T-helper 17 cell (primary cell): ENCODE measurements around the gene ADA. TPM values are rescaled to one million over a fixed set of nuclear protein-coding genes. Genes with fewer than 3 reads are reported as not detected.
"Not testable (repeated sequence)": the region's sequence is repeated elsewhere in the genome, so short reads cannot be mapped to it uniquely, and the experiment has no call there.

ENCODE experiments used
- ATAC-seq: fragments of 150-1000 bp; cut with Tn5 transposase; 2 replicates; pipeline ENCODE4 v1.10.0; 2021; ENCODE audit warnings: mild to moderate bottlenecking, moderate library complexity
- DNase-seq, 3 donors: peaks; one replicate each; pipeline versions ENCODE4 v3.0.0 to v3.0.0-alpha.2; 2020 to 2021
- H3K9me3 ChIP-seq: one replicate; pipeline ENCODE4 v1.7.0; 2013; ENCODE audit warnings: low read length, mild to moderate bottlenecking; ENCODE audit not compliant: control insufficient read depth, poor library complexity, severe bottlenecking
- H3K27ac Mint-ChIP-seq: one replicate; pipeline ENCODE4 v1.8.0; 2022; ENCODE audit warnings: mild to moderate bottlenecking, moderate library complexity, mixed read lengths
- H3K27me3 Mint-ChIP-seq: one replicate; pipeline ENCODE4 v1.8.0; 2022; ENCODE audit warnings: mixed read lengths
- H3K36me3 Mint-ChIP-seq: one replicate; pipeline ENCODE4 v1.8.0; 2022; ENCODE audit warnings: low read depth, mixed read lengths
- H3K4me1 Mint-ChIP-seq: one replicate; pipeline ENCODE4 v1.8.0; 2022; ENCODE audit warnings: mild to moderate bottlenecking, mixed read lengths
- H3K4me3 Mint-ChIP-seq: one replicate; pipeline ENCODE4 v1.8.0; 2022; ENCODE audit warnings: mild to moderate bottlenecking, moderate library complexity, mixed read lengths
- total RNA-seq, 4 donors: library from RNA in 2 of 4; stranded (reverse) in 2 of 4; gene quantifications; one replicate each; pipeline ENCODE4 v1.2.3 and lab custom pipeline; 2022 to 2026

ADA gene
- total RNA-seq (10 to 100 TPM; 36.0 to 36.1 TPM), total RNA-seq (lab: John Stamatoyannopoulos, UW) (33.5 to 41.9 reads per million in 2 donors)

GRCh38 chr20:44651684-44652423 lies at the start of gene ADA:
Gene ADA (minus strand): TSS chr20:44651699. CDS start chr20:44651607, 92 bp downstream.
- Mint-ChIP-seq H3K4me3 (peak within 1 kb of the TSS; percentile 92), H3K36me3 (peaks cover 3% of the 10 kb centered on the region), H3K27me3 (no peaks in the 10 kb centered on the region), H3K27ac (peak within 1 kb of the TSS; percentile 94), H3K4me1 (peaks cover 41% of the 10 kb centered on the region)
- DNase-seq (peak in 2 of 3 donors; percentile 46 to 49), ATAC-seq (peak; percentile 69)
- H3K9me3 ChIP-seq: no peaks in the 10 kb centered on the region

- Mint-ChIP-seq H3K4me1 (no peaks in the 10 kb centered on the region), H3K4me3 (no peak overlapping the region), H3K36me3 (peaks cover 3% of the 10 kb centered on the region), H3K27ac (no peak overlapping the region), H3K27me3 (peaks cover 18% of the 10 kb centered on the region)
- no peaks in the 10 kb centered on the region for H3K9me3 ChIP-seq
- no peak for DNase-seq
- no peak for ATAC-seq
Observed at GRCh38 chr20:44700306-44700705, 48.8 kb upstream of the ADA start.

- no peak for ATAC-seq
- H3K36me3 Mint-ChIP-seq: no peaks in the 10 kb centered on the region
- H3K4me1 Mint-ChIP-seq: no peaks in the 10 kb centered on the region
Observed at GRCh38 chr20:44698351-44698750, 46.9 kb upstream of the ADA start.

GRCh38 chr20:44697041-44697440 lies 45.5 kb upstream of the ADA start:
- not testable (repeated sequence) for H3K27ac Mint-ChIP-seq, DNase-seq, H3K9me3 ChIP-seq, H3K27me3 Mint-ChIP-seq, H3K4me3 Mint-ChIP-seq, H3K36me3 Mint-ChIP-seq, ATAC-seq, H3K4me1 Mint-ChIP-seq

More at GRCh38 chr20:44698351-44698750, 46.9 kb upstream of the ADA start:
- H3K9me3 ChIP-seq: no peaks in the 10 kb centered on the region
- Mint-ChIP-seq H3K4me3 (no peak overlapping the region), H3K27me3 (peaks cover 13% of the 10 kb centered on the region), H3K27ac (no peak overlapping the region)
- no peak for DNase-seq

GRCh38 chr20:44696315-44696714 lies 44.8 kb upstream of the ADA start:
- H3K36me3 Mint-ChIP-seq: no peaks in the 10 kb centered on the region
- ATAC-seq (no peak), DNase-seq (no peak)
- no peaks in the 10 kb centered on the region for H3K4me1 Mint-ChIP-seq
- H3K4me3 Mint-ChIP-seq: no peak overlapping the region
- no peaks in the 10 kb centered on the region for H3K9me3 ChIP-seq
- peaks cover 2% of the 10 kb centered on the region for H3K27me3 Mint-ChIP-seq
- no peak overlapping the region for H3K27ac Mint-ChIP-seq

GRCh38 chr20:44695674-44696300 lies 44.3 kb upstream of the ADA start:
- ATAC-seq (no peak), DNase-seq (no peak)
- H3K36me3 Mint-ChIP-seq: no peaks in the 10 kb centered on the region
- no peak overlapping the region for H3K27ac Mint-ChIP-seq
- no peak overlapping the region for H3K4me3 Mint-ChIP-seq
- no peaks in the 10 kb centered on the region for H3K4me1 Mint-ChIP-seq
- peaks cover 4% of the 10 kb centered on the region for H3K27me3 Mint-ChIP-seq
- no peaks in the 10 kb centered on the region for H3K9me3 ChIP-seq

- H3K36me3 Mint-ChIP-seq: no peaks in the 10 kb centered on the region
- no peak overlapping the region for H3K4me3 Mint-ChIP-seq
- DNase-seq: no peak
Observed at GRCh38 chr20:44695295-44695673, 43.8 kb upstream of the ADA start.

GRCh38 chr20:44694159-44694558 lies 42.7 kb upstream of the ADA start:
- Mint-ChIP-seq H3K4me1 (no peaks in the 10 kb centered on the region), H3K27me3 (peaks cover 4% of the 10 kb centered on the region), H3K27ac (no peak overlapping the region), H3K36me3 (no peaks in the 10 kb centered on the region), H3K4me3 (no peak overlapping the region)
- DNase-seq (no peak), ATAC-seq (no peak)
- H3K9me3 ChIP-seq: no peaks in the 10 kb centered on the region

More at GRCh38 chr20:44695295-44695673, 43.8 kb upstream of the ADA start:
- Mint-ChIP-seq H3K4me1 (no peaks in the 10 kb centered on the region), H3K27me3 (peaks cover 4% of the 10 kb centered on the region), H3K27ac (no peak overlapping the region)
- ATAC-seq: no peak
- no peaks in the 10 kb centered on the region for H3K9me3 ChIP-seq

- DNase-seq: no peak
- Mint-ChIP-seq H3K27me3 (peaks cover 4% of the 10 kb centered on the region), H3K4me1 (no peaks in the 10 kb centered on the region), H3K36me3 (no peaks in the 10 kb centered on the region), H3K27ac (no peak overlapping the region), H3K4me3 (no peak overlapping the region)
- no peak for ATAC-seq
- H3K9me3 ChIP-seq: no peaks in the 10 kb centered on the region
Observed at GRCh38 chr20:44693627-44694026, 42.1 kb upstream of the ADA start.

GRCh38 chr20:44692932-44693480 lies 41.5 kb upstream of the ADA start:
- Mint-ChIP-seq H3K4me3 (no peak overlapping the region), H3K27ac (no peak overlapping the region), H3K4me1 (no peaks in the 10 kb centered on the region), H3K27me3 (peaks cover 4% of the 10 kb centered on the region), H3K36me3 (no peaks in the 10 kb centered on the region)
- DNase-seq (no peak), ATAC-seq (no peak)
- no peaks in the 10 kb centered on the region for H3K9me3 ChIP-seq

GRCh38 chr20:44691424-44692423 lies 40.2 kb upstream of the ADA start:
- ATAC-seq: no peak
- Mint-ChIP-seq H3K36me3 (no peaks in the 10 kb centered on the region), H3K4me3 (no peak overlapping the region), H3K27ac (no peak overlapping the region), H3K27me3 (peaks cover 11% of the 10 kb centered on the region), H3K4me1 (no peaks in the 10 kb centered on the region)
- no peaks in the 10 kb centered on the region for H3K9me3 ChIP-seq
- no peak for DNase-seq

- Mint-ChIP-seq H3K27ac (no peak overlapping the region), H3K36me3 (no peaks in the 10 kb centered on the region), H3K27me3 (peaks cover 11% of the 10 kb centered on the region), H3K4me1 (no peaks in the 10 kb centered on the region), H3K4me3 (no peak overlapping the region)
- H3K9me3 ChIP-seq: no peaks in the 10 kb centered on the region
- ATAC-seq (no peak), DNase-seq (no peak)
Observed at GRCh38 chr20:44690781-44691423, 39.4 kb upstream of the ADA start.
